Prostate gland (tissue), 2 donors: Measurements from ENCODE around the gene ZNF385A. TPM values are rescaled to one million over a fixed set of nuclear protein-coding genes. Genes with fewer than 3 reads are reported as not detected.

Source experiments
- DNase-seq: peaks from one replicate; pipeline ENCODE4 v3.0.0-alpha.2; 2019; ENCODE audit warnings: low spot score
- H3K27ac ChIP-seq, 2 donors: fragments of 200-600 bp; sonication (generic); 2 replicates each; pipeline ENCODE4 v1.5.1; 2017 to 2019
- H3K27me3 ChIP-seq: fragments of 200-600 bp; sonication (generic); replicated peaks from 2 replicates; pipeline ENCODE4 v1.5.1; 2019; ENCODE audit not compliant: insufficient read depth
- H3K36me3 ChIP-seq, 2 donors: fragments of 200-600 bp; sonication (generic); 1 replicate in 1 of 2; 2 replicates in 1 of 2; pipeline versions ENCODE4 v1.5.1 to v1.8.1; 2017 to 2019
- H3K4me1 ChIP-seq: fragments of 200-600 bp; sonication (generic); replicated peaks from 2 replicates; pipeline ENCODE4 v1.5.1; 2019
- H3K4me3 ChIP-seq, 2 donors: fragments of 200-600 bp; sonication (generic); 2 replicates each; pipeline ENCODE4 v1.5.1; 2017 to 2019
- H3K9me3 ChIP-seq: fragments of 200-600 bp; sonication (generic); 2 replicates; pipeline ENCODE4 v1.5.1; 2017
- POLR2A ChIP-seq: fragments of 450-650 bp; IDR thresholded peaks from one replicate; pipeline ENCODE4 v1.6.1; 2016; ENCODE audit warnings: antibody characterized with exemption, mild to moderate bottlenecking
- POLR2AphosphoS5 ChIP-seq: sonication (generic); formaldehyde crosslinking; IDR thresholded peaks from one replicate; pipeline ENCODE4 v1.6.1; 2017; ENCODE audit warnings: antibody characterized with exemption
- WGBS: methylation state at CpG from one replicate; pipeline ENCODE4 v1.1.5; 2018; 5-methylcytosine and 5-hydroxymethylcytosine counted together
- intact Hi-C: fragments of 100-400 bp; cut with DNase I; formaldehyde crosslinking; loops from one replicate; pipeline ENCODE4 v1.14.2; 2022
- total RNA-seq, 2 donors: library from RNA; depleted of rRNA; stranded (reverse); fragments of >200 nt; gene quantifications; one replicate each; pipeline ENCODE4 v1.1.0, GENCODE V29; 2016
- TF ChIP-seq, protein P1 (sequence below), 4 experiments: fragments of 200-600 bp in 2 of 4; fragments of 450-650 bp in 2 of 4; sonication (generic) in 2 of 4; IDR thresholded peaks; 1 replicate in 3 of 4; 2 replicates in 1 of 4; pipeline ENCODE4 v1.5.1; 2016 to 2019; ENCODE audit warnings: antibody characterized with exemption in 4 of 4, mild to moderate bottlenecking in 2 of 4, moderate library complexity in 2 of 4

Gene ZNF385A
- total RNA-seq, 2 donors from 2014 or later, result 29.4 to 42.4 TPM

DNA sequence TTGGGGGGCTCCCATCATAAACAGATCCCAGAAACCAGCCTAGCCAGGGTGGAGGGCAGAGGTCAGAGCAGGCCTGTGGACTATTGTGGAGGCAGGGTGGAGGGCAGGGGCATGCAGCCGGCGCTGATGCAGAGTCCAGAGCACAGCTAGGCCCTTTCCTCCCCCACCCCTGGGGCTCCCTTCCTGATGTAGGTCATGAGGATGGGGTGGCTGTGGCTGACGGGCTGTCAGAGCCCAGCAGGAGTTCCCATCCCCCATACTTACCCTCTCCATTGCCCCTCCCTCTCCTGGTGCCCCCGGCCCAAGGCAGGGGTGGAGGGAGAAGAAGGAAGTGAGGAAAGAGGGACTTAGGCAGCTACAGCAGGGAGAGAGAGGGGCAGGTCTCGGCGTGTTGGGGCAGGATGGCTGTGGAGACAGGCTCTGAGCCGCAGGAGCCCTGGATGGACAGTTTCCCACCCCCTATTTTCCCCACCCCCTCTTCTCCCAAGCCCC, 5.7 kb upstream of the ZNF385A start:
- peak; percentile 13 for TF ChIP-seq POLR2A
- TF ChIP-seq, protein P1, sequence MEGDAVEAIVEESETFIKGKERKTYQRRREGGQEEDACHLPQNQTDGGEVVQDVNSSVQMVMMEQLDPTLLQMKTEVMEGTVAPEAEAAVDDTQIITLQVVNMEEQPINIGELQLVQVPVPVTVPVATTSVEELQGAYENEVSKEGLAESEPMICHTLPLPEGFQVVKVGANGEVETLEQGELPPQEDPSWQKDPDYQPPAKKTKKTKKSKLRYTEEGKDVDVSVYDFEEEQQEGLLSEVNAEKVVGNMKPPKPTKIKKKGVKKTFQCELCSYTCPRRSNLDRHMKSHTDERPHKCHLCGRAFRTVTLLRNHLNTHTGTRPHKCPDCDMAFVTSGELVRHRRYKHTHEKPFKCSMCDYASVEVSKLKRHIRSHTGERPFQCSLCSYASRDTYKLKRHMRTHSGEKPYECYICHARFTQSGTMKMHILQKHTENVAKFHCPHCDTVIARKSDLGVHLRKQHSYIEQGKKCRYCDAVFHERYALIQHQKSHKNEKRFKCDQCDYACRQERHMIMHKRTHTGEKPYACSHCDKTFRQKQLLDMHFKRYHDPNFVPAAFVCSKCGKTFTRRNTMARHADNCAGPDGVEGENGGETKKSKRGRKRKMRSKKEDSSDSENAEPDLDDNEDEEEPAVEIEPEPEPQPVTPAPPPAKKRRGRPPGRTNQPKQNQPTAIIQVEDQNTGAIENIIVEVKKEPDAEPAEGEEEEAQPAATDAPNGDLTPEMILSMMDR (IDR thresholded peaks at IDR 0.05), result no peak
- peak; percentile 22 for TF ChIP-seq POLR2AphosphoS5
- peak overlapping the region; percentile 67 to 85 for H3K4me3 ChIP-seq
- H3K9me3 ChIP-seq, result no peaks in the 10 kb centered on the region
- intact Hi-C loops, result no loop called here
- no peaks in the 10 kb centered on the region for H3K36me3 ChIP-seq
- H3K4me1 ChIP-seq, result peaks cover 8% of the 10 kb centered on the region
- no peaks in the 10 kb centered on the region for H3K27me3 ChIP-seq
- H3K27ac ChIP-seq, result peak overlapping the region; percentile 90 to 94
- WGBS, result 36% methylated on average over 7 of the region's 7 CpGs
- peak; percentile 69 for DNase-seq

DNA sequence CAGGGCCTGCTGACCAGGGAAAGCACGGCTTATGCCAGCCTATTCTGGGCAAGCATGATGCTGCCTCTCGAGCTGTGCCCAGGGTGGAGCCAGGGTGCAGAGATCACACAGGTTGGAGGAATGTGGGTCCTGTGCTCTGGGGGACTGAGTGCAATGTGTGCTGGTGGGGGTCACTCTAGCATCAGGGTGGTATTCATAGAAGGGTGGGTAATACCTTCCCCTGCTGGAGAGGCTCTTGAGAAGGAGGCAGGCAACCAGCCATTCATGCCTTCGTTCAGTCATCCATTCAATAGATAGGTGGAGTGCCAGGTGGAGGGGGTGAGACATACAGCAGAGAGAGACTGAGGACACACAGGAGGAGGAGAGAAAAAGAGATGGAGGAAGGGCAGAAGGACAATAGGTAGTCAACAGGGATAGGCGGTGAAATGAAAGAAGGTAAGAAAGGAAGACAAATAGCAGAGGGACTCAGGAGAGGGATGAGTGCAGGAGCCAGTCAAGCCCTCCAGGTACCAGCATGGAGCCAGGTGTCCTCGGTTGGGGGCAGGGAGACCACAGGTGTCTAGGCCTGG, 5.2 kb upstream of the ZNF385A start:
- H3K36me3 ChIP-seq, result no peaks in the 10 kb centered on the region
- H3K27me3 ChIP-seq, result no peaks in the 10 kb centered on the region
- peaks cover 8% of the 10 kb centered on the region for H3K4me1 ChIP-seq
- H3K4me3 ChIP-seq, result peak overlapping the region; percentile 67 to 85
- intact Hi-C loops, result no loop called here
- no peak for DNase-seq
- TF ChIP-seq, protein P1 (IDR thresholded peaks at IDR 0.05), result no peak
- TF ChIP-seq POLR2AphosphoS5 (no peak), POLR2A (no peak)
- H3K27ac ChIP-seq, result peak overlapping the region; percentile 90 to 94
- WGBS, result 72% methylated on average over 5 of the region's 5 CpGs
- H3K9me3 ChIP-seq, result no peaks in the 10 kb centered on the region

DNA sequence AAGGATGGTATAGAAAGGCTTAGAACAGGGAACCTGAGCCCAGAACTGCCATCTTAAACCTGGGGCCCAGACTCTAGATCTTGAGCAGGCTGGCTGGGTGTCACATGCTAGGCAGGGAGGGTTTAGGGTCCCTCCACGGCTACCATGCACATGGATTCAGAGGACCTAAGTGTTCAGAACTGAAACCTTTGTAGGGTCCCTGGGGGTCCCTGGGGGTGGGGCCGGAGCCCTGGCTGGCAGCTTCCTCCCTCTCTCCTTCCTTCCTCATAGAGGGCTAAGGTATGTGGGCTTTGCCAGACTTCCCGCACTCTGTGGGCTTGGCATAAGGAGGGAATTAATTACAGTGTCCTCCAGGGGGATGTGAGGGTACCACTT, 4.6 kb upstream of the ZNF385A start:
- Histone ChIP-seq H3K27ac (peak overlapping the region; percentile 90 to 94), H3K27me3 (no peaks in the 10 kb centered on the region), H3K4me1 (peaks cover 8% of the 10 kb centered on the region), H3K4me3 (no peak overlapping the region), H3K36me3 (no peaks in the 10 kb centered on the region), H3K9me3 (no peaks in the 10 kb centered on the region)
- WGBS, result 89% methylated on average over 3 of the region's 3 CpGs
- intact Hi-C loops, result no loop called here
- TF ChIP-seq POLR2AphosphoS5, result no peak
- no peak for TF ChIP-seq POLR2A
- TF ChIP-seq, protein P1 (IDR thresholded peaks at IDR 0.05), result no peak
- no peak for DNase-seq

DNA sequence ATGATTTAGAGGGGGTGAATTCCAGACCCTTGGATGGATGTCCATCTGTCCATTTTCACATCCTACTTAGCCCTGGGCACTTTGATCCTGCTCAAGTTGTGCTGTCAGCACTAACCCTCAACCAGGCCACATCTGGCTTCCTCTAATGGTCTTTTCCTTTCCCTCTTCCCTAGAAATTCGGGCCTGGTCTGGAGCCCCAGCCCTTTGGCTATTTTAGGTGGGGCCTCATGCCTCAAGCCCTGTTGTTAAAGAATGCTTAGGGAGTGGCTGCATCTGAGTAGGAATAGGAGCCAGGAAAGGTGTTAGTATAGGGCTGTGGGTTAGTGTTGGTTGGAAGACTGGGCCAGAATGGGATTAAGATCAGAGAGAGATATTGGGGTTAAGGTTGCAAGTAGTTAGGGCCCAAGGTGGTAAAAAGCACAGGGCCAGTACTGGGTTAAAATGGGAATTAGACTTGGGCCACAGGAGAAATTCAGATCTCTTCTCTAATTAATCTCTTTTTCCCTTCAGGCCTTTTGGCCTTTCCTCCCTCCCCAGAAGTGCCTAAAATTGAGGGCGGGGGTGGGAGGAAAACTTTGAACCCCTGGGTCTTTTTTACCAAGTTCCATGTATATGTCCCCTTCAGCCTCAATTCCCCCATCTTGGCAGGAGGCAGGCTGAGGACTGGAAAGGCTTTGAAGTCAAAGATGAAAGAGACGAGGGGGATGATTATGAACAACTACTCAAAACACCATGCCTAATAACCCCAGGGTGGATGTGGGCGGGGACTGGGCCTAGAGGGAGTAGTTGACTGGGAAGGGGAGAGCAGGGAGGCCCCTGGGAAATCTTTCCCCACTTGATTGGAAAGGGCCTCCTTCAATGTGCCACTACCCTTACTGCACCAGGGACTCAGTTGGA, 4.0 kb upstream of the ZNF385A start:
- H3K4me1 ChIP-seq, result peaks cover 8% of the 10 kb centered on the region
- intact Hi-C loops, result no loop called here
- H3K9me3 ChIP-seq, result no peaks in the 10 kb centered on the region
- TF ChIP-seq POLR2AphosphoS5, result no peak
- H3K27ac ChIP-seq, result peak overlapping the region; percentile 90 to 94
- no peaks in the 10 kb centered on the region for H3K36me3 ChIP-seq
- no peak for DNase-seq
- H3K27me3 ChIP-seq, result no peaks in the 10 kb centered on the region
- H3K4me3 ChIP-seq, result no peak overlapping the region
- WGBS, result 69% methylated on average over 4 of the region's 4 CpGs

DNA sequence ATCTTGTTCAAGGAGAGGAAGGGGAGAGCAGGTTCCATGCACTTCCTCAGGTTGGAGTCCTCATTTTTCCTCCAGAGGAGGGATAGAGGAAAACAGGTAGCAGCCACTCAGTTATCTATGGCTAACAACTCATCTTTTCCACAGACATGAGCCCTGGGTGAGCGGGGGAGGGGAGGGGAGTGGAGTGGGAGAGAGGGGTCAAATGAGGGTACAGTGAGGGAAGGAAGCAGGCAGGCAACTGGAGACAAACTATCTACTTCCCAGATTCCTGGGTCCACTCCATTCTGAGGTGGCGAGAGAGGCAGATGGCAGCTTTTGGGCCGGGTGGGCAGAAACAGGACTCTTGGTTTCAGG, 2.6 kb upstream of the ZNF385A start:
- peak overlapping the region; percentile 90 to 94 for H3K27ac ChIP-seq
- intact Hi-C loops, result no loop called here
- no peak for DNase-seq
- no peak overlapping the region for H3K4me3 ChIP-seq
- H3K36me3 ChIP-seq, result no peaks in the 10 kb centered on the region
- no peak for TF ChIP-seq POLR2A
- TF ChIP-seq, protein P1 (IDR thresholded peaks at IDR 0.05), result no peak
- TF ChIP-seq POLR2AphosphoS5, result no peak
- H3K9me3 ChIP-seq, result no peaks in the 10 kb centered on the region
- WGBS, result 91% methylated on average over 3 of the region's 3 CpGs
- no peaks in the 10 kb centered on the region for H3K27me3 ChIP-seq
- H3K4me1 ChIP-seq, result peaks cover 8% of the 10 kb centered on the region
